Breast epithelium (tissue), 4 donors: ENCODE measurements around the gene EGFLAM. TPM values are rescaled to one million over a fixed set of nuclear protein-coding genes. Genes with fewer than 3 reads are reported as not detected.
"Not testable (repeated sequence)": the region's sequence is repeated elsewhere in the genome, so short reads cannot be mapped to it uniquely, and the experiment has no call there.

Source experiments
- DNase-seq, 2 donors: peaks; one replicate each; pipeline ENCODE4 v3.0.0-alpha.2; 2019; ENCODE audit warnings: low spot score in 2 of 2
- H3K27ac ChIP-seq, 2 donors: fragments of 200-600 bp; sonication (generic) in 1 of 2; one replicate each; pipeline ENCODE4 v1.5.1; 2016 to 2019; ENCODE audit warnings: mild to moderate bottlenecking in 1 of 2
- H3K27me3 ChIP-seq, 2 donors: fragments of 200-600 bp; sonication (generic) in 1 of 2; one replicate each; pipeline versions ENCODE4 v1.5.1 to v1.6.0; 2017 to 2019; ENCODE audit warnings: control low read depth in 1 of 2, mild to moderate bottlenecking in 1 of 2
- H3K36me3 ChIP-seq: fragments of 200-600 bp; one replicate; pipeline ENCODE4 v1.5.1; 2019
- H3K4me1 ChIP-seq, 2 donors: fragments of 200-600 bp; sonication (generic); one replicate each; pipeline ENCODE4 v1.5.1; 2016 to 2019; ENCODE audit warnings: control low read depth in 1 of 2
- H3K4me3 ChIP-seq, 3 donors: fragments of 200-600 bp; sonication (generic); 1 replicate in 2 of 3; 2 replicates in 1 of 3; pipeline ENCODE4 v1.5.1; 2016 to 2019; ENCODE audit warnings: mild to moderate bottlenecking in 3 of 3, moderate library complexity in 2 of 3
- H3K9me3 ChIP-seq, 2 donors: fragments of 200-600 bp; sonication (generic) in 1 of 2; one replicate each; pipeline ENCODE4 v1.5.1; 2016 to 2019; ENCODE audit warnings: control low read depth in 1 of 2
- POLR2A ChIP-seq: fragments of 450-650 bp; IDR thresholded peaks from one replicate; pipeline ENCODE4 v1.6.1; 2016; ENCODE audit warnings: antibody characterized with exemption, mild to moderate bottlenecking, moderate library complexity
- POLR2AphosphoS5 ChIP-seq, 3 donors: sonication (generic); formaldehyde crosslinking; IDR thresholded peaks; one replicate each; pipeline ENCODE4 v1.6.1; 2017; ENCODE audit warnings: antibody characterized with exemption in 3 of 3
- intact Hi-C: fragments of 100-400 bp; cut with DNase I; formaldehyde crosslinking; loops from one replicate; pipeline ENCODE4 v1.15.1; 2023; ENCODE audit warnings: low total_unique reads
- total RNA-seq, 3 donors: library from RNA; depleted of rRNA; stranded (reverse); fragments of >200 nt; gene quantifications; one replicate each; pipeline ENCODE4 v1.1.0, GENCODE V29; 2016
- TF ChIP-seq, protein P1 (sequence below), 3 donors: fragments of 450-650 bp; IDR thresholded peaks; one replicate each; pipeline ENCODE4 v1.5.1; 2016 to 2017; ENCODE audit warnings: antibody characterized with exemption in 3 of 3, mild to moderate bottlenecking in 3 of 3, moderate library complexity in 3 of 3

The EGFLAM gene
- total RNA-seq, 3 donors from 2014 or later = 19.5 to 31.5 (median 30.5) TPM

DNA sequence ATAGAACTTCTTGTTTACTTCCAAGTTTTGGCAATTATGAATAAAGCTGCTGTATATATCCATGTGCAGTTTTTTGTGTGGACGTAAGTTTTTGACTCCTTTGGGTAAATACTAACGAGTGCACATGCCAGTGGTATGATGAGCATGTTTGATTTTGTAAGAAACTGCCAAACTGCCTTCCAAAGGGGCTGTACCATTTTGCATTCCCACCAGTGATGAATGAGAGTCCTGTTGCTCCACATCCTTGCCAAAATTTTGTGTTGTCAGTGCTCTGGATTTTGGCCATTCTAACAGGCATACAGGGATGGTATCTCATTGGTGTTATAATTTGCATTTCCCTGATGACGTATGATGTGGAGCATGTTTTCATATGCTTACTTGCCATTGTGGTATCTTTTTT is 73.5 kb downstream of the EGFLAM start:
- intact Hi-C loops = no loop called here
- no peak overlapping the region for H3K4me3 ChIP-seq

GRCh38 chr5:38333181-38333580 is 74.8 kb downstream of the EGFLAM start:
- H3K9me3 ChIP-seq, H3K36me3 ChIP-seq: not testable (repeated sequence)

More for the DNA sequence above, 73.5 kb downstream of the EGFLAM start:
- TF ChIP-seq POLR2AphosphoS5 (IDR thresholded peaks at IDR 0.05) = no peak
- TF ChIP-seq POLR2A = no peak
- TF ChIP-seq, protein P1, sequence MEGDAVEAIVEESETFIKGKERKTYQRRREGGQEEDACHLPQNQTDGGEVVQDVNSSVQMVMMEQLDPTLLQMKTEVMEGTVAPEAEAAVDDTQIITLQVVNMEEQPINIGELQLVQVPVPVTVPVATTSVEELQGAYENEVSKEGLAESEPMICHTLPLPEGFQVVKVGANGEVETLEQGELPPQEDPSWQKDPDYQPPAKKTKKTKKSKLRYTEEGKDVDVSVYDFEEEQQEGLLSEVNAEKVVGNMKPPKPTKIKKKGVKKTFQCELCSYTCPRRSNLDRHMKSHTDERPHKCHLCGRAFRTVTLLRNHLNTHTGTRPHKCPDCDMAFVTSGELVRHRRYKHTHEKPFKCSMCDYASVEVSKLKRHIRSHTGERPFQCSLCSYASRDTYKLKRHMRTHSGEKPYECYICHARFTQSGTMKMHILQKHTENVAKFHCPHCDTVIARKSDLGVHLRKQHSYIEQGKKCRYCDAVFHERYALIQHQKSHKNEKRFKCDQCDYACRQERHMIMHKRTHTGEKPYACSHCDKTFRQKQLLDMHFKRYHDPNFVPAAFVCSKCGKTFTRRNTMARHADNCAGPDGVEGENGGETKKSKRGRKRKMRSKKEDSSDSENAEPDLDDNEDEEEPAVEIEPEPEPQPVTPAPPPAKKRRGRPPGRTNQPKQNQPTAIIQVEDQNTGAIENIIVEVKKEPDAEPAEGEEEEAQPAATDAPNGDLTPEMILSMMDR (IDR thresholded peaks at IDR 0.05) = no peak
- H3K4me1 ChIP-seq = no peaks in the 10 kb centered on the region
- no peaks in the 10 kb centered on the region for H3K36me3 ChIP-seq
- DNase-seq = no peak
- no peaks in the 10 kb centered on the region for H3K27me3 ChIP-seq
- peaks cover 0 to 4% of the 10 kb centered on the region in 2 donors for H3K9me3 ChIP-seq
- no peak overlapping the region for H3K27ac ChIP-seq

DNA sequence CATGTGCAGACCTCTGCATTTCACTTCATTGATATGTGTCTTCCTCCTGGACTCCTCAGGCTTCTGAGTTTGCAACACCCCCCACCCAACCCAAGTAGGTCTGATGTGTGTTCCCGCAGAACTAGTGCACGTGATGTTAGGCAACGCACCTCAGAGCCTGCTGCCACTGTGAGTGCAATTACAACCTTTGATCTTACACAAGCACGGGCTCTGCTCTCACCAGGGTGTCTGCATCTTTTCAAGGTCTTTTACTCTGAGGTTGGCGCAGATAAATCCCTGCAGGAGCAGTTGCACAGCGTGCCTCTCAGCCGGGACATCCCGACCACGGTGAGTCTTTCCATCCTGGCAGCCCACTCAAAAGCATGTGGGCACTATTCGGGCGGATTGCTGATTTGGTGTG is 80.1 kb downstream of the EGFLAM start:
- intact Hi-C loops = no loop called here
- DNase-seq = no peak

More at GRCh38 chr5:38333181-38333580, 74.8 kb downstream of the EGFLAM start:
- DNase-seq, H3K4me3 ChIP-seq, H3K27me3 ChIP-seq, intact Hi-C loops, H3K4me1 ChIP-seq, H3K27ac ChIP-seq: not testable (repeated sequence)

DNA sequence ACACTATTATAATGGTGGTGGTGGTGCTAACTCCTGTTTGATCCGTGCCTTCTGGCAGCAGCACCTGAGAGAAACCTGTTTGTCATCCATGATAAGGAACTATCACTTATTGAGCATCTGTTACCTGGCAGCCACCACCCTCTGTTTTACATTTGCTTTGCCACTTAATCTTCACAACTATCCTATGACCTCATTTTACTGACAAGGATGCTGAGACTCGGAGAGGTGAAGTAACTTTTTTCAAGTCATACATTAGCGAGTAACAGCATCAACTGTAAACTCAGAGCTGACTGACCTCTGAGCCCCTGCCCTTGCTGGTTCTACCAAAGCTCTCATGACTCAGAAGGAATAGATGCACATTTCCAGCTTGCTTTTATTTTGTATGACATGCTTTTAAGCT is 81.1 kb downstream of the EGFLAM start:
- no peak for DNase-seq

More for the DNA sequence above, 80.1 kb downstream of the EGFLAM start:
- Histone ChIP-seq H3K9me3 (no peaks in the 10 kb centered on the region), H3K4me3 (no peak overlapping the region), H3K36me3 (no peaks in the 10 kb centered on the region), H3K4me1 (no peaks in the 10 kb centered on the region), H3K27me3 (no peaks in the 10 kb centered on the region), H3K27ac (no peak overlapping the region)
- TF ChIP-seq, protein P1 (IDR thresholded peaks at IDR 0.05) = no peak
- TF ChIP-seq POLR2A (no peak), POLR2AphosphoS5 (IDR thresholded peaks at IDR 0.05) (no peak)

DNA sequence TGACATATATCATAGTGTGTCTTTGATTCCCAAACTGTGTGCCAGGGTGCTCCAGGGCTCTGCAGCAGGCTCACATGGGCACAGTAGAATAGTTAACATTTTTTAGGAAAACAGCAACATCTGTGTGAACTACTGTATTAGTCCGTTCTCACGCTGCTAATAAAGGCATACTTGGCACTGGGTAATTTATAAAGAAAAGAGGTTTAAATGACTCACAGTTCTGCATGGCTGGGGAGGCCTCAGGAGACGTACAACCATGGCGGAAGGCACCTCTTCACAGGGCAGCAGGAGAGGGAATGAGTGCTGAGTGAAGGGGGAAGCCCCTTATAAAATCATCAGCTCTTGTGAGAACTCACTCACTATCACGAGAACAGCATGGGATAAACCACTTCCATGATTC is 82.7 kb downstream of the EGFLAM start:
- Histone ChIP-seq H3K27me3 (no peaks in the 10 kb centered on the region), H3K4me1 (no peaks in the 10 kb centered on the region), H3K27ac (no peak overlapping the region), H3K9me3 (no peaks in the 10 kb centered on the region), H3K36me3 (no peaks in the 10 kb centered on the region), H3K4me3 (no peak overlapping the region)
- intact Hi-C loops = no loop called here
- TF ChIP-seq POLR2AphosphoS5 (IDR thresholded peaks at IDR 0.05) = no peak
- no peak for TF ChIP-seq POLR2A
- TF ChIP-seq, protein P1 (IDR thresholded peaks at IDR 0.05) = no peak
- DNase-seq = no peak

More for the DNA sequence above, 81.1 kb downstream of the EGFLAM start:
- Histone ChIP-seq H3K27ac (no peak overlapping the region), H3K36me3 (no peaks in the 10 kb centered on the region), H3K9me3 (no peaks in the 10 kb centered on the region), H3K4me1 (no peaks in the 10 kb centered on the region), H3K4me3 (no peak overlapping the region), H3K27me3 (no peaks in the 10 kb centered on the region)
- TF ChIP-seq POLR2A = no peak
- TF ChIP-seq, protein P1 (IDR thresholded peaks at IDR 0.05) = no peak
- TF ChIP-seq POLR2AphosphoS5 (IDR thresholded peaks at IDR 0.05) = no peak
- intact Hi-C loops = no loop called here

GRCh38 chr5:38341641-38342040 is 83.3 kb downstream of the EGFLAM start:
- Histone ChIP-seq H3K4me3 (no peak overlapping the region), H3K4me1 (no peaks in the 10 kb centered on the region), H3K36me3 (no peaks in the 10 kb centered on the region), H3K9me3 (no peaks in the 10 kb centered on the region), H3K27ac (no peak overlapping the region), H3K27me3 (no peaks in the 10 kb centered on the region)
- TF ChIP-seq POLR2A = no peak
- TF ChIP-seq, protein P1 (IDR thresholded peaks at IDR 0.05) = no peak
- DNase-seq = no peak
- intact Hi-C loops = no loop called here
